ENCODE measurements around the gene ELANE. TPM values are rescaled to one million over a fixed set of nuclear protein-coding genes. Genes with fewer than 3 reads are reported as not detected.

The ELANE gene
- total and polyA plus RNA-seq, 9 of the 15 experiments (the other 6 are each of a cell fraction or from before 2014, with no cell fraction given), result not detected

GRCh38 chr19:813219-814151 is 38.6 kb upstream of the ELANE start (continued):
- no peak for TF ChIP-seq PRDM10 (IDR thresholded peaks at IDR 0.05; ENCODE audit: partially characterized antibody)
- TF ChIP-seq GABPB1 (CRISPR knock-in tag; IDR thresholded peaks at IDR 0.05), result no peak
- no peak for TF ChIP-seq ZNF561 (CRISPR knock-in tag; conservative IDR thresholded peaks at IDR 0.05)
- no peak for TF ChIP-seq ZNF780A (CRISPR knock-in tag; IDR thresholded peaks at IDR 0.05)
- no peak for TF ChIP-seq DEAF1 (CRISPR knock-in tag; IDR thresholded peaks at IDR 0.05)
- TF ChIP-seq ZNF436 (CRISPR knock-in tag; IDR thresholded peaks at IDR 0.05), result no peak
- TF ChIP-seq ZNF280A (IDR thresholded peaks at IDR 0.05; ENCODE audit: low read depth, partially characterized antibody), result no peak
- no peak for TF ChIP-seq TCF7 (IDR thresholded peaks at IDR 0.05; ENCODE audit: borderline replicate concordance)
- TF ChIP-seq ZNF584 (CRISPR knock-in tag; IDR thresholded peaks at IDR 0.05; ENCODE audit: low read depth), result no peak
- no peak for TF ChIP-seq E2F8 (IDR thresholded peaks at IDR 0.05; ENCODE audit: low read depth, partially characterized antibody)
- TF ChIP-seq RAD21 (CRISPR knock-in tag; conservative IDR thresholded peaks at IDR 0.05 in 1 of 2, IDR thresholded peaks at IDR 0.05 in 1 of 2), result no peak
- no peak for TF ChIP-seq ZC3H4 (CRISPR knock-in tag; IDR thresholded peaks at IDR 0.05; ENCODE audit: borderline replicate concordance)
- no peak for TF ChIP-seq GATAD2A (IDR thresholded peaks at IDR 0.05)
- TF ChIP-seq PREB (CRISPR knock-in tag; IDR thresholded peaks at IDR 0.05), result no peak
- no peak for TF ChIP-seq SMARCA5 (IDR thresholded peaks at IDR 0.05)
